Transverse colon (tissue), 4 donors: ENCODE measurements around the gene IGSF9.

Source experiments
- EP300 ChIP-seq: sonication (generic); formaldehyde crosslinking; IDR thresholded peaks from one replicate; pipeline ENCODE4 v1.6.1; 2017; ENCODE audit warnings: antibody characterized with exemption, low read depth
- POLR2A ChIP-seq: fragments of 450-650 bp; IDR thresholded peaks from one replicate; pipeline ENCODE4 v1.6.1; 2016; ENCODE audit warnings: antibody characterized with exemption, mild to moderate bottlenecking, moderate library complexity
- POLR2AphosphoS5 ChIP-seq, 3 donors: sonication (generic); formaldehyde crosslinking; IDR thresholded peaks; one replicate each; pipeline ENCODE4 v1.6.1; 2016; ENCODE audit warnings: antibody characterized with exemption in 3 of 3
- TF ChIP-seq, protein P1 (sequence below), 5 experiments: fragments of 200-600 bp in 3 of 5; fragments of 450-650 bp in 2 of 5; sonication (generic) in 3 of 5; IDR thresholded peaks; 1 replicate in 2 of 5; 2 replicates in 3 of 5; pipeline ENCODE4 v1.5.1; 2016 to 2017; ENCODE audit warnings: antibody characterized with exemption in 5 of 5, inconsistent platforms in 3 of 5, mild to moderate bottlenecking in 2 of 5, moderate library complexity in 1 of 5

DNA sequence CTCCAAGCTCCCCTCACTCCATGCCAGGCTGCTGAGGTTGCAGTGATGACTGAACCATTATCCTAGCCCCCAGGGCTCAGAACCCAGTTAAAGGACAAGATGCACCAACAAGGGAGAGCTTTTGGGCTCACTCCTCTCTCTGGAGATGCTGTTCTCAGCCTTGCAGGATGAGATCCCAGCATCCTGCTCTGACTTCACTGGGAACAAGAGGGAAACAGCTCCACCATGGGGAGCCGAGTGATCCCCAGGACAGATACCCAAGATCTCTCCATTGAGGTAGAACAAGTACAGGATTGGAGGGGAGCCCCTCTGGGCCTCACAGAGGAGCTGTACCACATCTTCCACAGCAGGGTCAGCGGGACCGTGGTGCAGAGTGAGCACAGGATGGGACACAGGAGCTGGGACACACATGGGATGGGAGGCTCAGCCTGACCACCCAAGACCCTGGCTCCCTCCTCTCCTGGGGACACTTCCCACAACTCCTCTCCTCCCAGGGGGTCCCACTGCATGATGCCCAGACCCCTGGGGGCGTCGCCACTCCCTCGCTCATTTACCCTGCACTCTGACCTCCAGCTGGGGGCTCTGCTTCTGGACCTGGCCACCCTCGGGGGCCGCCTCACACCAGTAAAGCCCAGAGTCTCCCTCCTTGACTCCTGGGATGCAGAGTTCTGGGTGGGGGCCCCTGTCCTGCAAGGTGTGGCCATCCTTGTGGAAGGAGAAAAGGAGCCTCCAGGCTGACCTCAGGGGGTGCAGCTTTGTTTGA, 27.2 kb upstream of the IGSF9 start:
- TF ChIP-seq, protein P1, sequence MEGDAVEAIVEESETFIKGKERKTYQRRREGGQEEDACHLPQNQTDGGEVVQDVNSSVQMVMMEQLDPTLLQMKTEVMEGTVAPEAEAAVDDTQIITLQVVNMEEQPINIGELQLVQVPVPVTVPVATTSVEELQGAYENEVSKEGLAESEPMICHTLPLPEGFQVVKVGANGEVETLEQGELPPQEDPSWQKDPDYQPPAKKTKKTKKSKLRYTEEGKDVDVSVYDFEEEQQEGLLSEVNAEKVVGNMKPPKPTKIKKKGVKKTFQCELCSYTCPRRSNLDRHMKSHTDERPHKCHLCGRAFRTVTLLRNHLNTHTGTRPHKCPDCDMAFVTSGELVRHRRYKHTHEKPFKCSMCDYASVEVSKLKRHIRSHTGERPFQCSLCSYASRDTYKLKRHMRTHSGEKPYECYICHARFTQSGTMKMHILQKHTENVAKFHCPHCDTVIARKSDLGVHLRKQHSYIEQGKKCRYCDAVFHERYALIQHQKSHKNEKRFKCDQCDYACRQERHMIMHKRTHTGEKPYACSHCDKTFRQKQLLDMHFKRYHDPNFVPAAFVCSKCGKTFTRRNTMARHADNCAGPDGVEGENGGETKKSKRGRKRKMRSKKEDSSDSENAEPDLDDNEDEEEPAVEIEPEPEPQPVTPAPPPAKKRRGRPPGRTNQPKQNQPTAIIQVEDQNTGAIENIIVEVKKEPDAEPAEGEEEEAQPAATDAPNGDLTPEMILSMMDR (IDR thresholded peaks at IDR 0.05) = no peak
- no peak for TF ChIP-seq POLR2A
- TF ChIP-seq POLR2AphosphoS5 (IDR thresholded peaks at IDR 0.05) = no peak
- TF ChIP-seq EP300 = no peak
